Stimulated activated CD4-positive, alpha-beta T cell treated with anti-CD3 and anti-CD28 coated beads, Interleukin-12 subunit alpha, Interleukin-12 subunit beta, amount 100 ng/mL, for 24 hours (primary cell): ENCODE results near the gene ADRA2C.

ENCODE experiments used
- DNase-seq, 2 experiments: peaks; one replicate each; pipeline ENCODE4 v3.0.0-alpha.2; 2020; ENCODE audit warnings: low read depth in 2 of 2

ADRA2C gene

GRCh38 chr4:3776166-3777032 is 10.2 kb downstream of the ADRA2C start:
- no peak for DNase-seq

DNA sequence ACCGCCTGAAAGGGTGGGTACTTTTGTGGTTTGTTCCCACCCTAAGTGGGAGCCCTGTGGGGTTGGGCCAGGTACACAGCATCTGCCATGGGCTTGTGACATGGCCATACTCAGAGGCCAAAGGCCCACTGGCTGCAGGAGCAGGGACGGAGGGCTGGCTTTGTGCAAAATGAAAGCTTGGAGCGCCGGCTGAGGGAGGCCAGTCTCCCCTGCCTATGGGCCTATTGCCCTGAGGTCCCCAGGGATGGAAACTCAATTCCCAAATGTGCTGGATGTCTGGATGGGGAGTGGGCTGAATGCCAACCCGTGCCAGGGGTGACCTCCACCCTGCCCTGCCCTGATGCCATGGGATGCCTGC is 10.8 kb downstream of the ADRA2C start:
- DNase-seq, result no peak

GRCh38 chr4:3777669-3778068 is 11.5 kb downstream of the ADRA2C start:
- DNase-seq, result no peak

- no peak for DNase-seq
These were observed 13.3 kb downstream of the ADRA2C start for GRCh38 chr4:3779509-3779908.

DNA sequence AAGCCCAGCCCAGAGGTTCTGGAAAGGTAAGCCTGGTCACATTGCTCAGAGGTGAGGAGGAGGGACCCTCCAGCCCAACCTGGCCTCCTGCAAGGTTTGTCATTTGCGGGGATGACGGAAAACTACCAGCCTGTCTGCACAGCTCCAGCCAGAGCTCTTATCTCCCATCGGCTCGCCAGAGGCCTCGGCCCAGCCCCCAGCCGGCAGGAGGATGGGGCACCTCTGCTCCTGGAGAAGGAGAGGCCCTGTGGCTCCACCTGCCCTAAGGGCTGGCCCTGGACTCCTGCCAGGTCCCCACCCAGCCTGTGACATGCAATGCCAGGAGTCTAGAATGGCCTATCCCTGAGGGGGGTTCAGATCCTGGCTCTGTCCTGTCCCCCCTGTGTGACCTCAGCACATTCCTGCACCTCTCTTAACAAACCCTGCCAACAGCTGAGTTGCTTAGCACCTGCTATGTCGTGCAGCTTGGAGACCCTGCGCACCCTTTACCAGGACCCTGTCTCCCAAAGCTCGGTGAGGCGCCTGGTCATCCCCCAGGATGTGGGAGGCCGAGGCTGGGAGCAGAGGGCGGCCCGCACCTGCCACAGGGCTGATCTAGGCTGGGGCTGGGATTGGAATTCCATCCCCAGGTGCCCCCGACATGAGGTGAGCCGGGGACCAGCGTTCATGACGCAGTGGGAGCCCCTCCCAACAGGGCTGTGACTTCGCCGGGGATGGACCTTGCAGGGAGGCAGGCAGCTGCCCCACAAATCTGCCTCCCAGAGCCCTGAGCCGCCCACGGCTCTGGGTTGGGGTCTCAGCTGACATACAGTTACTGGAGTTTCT is 14.4 kb downstream of the ADRA2C start:
- DNase-seq, result no peak

- DNase-seq, result no peak
These were observed 15.2 kb downstream of the ADRA2C start for GRCh38 chr4:3781193-3781886.

DNA sequence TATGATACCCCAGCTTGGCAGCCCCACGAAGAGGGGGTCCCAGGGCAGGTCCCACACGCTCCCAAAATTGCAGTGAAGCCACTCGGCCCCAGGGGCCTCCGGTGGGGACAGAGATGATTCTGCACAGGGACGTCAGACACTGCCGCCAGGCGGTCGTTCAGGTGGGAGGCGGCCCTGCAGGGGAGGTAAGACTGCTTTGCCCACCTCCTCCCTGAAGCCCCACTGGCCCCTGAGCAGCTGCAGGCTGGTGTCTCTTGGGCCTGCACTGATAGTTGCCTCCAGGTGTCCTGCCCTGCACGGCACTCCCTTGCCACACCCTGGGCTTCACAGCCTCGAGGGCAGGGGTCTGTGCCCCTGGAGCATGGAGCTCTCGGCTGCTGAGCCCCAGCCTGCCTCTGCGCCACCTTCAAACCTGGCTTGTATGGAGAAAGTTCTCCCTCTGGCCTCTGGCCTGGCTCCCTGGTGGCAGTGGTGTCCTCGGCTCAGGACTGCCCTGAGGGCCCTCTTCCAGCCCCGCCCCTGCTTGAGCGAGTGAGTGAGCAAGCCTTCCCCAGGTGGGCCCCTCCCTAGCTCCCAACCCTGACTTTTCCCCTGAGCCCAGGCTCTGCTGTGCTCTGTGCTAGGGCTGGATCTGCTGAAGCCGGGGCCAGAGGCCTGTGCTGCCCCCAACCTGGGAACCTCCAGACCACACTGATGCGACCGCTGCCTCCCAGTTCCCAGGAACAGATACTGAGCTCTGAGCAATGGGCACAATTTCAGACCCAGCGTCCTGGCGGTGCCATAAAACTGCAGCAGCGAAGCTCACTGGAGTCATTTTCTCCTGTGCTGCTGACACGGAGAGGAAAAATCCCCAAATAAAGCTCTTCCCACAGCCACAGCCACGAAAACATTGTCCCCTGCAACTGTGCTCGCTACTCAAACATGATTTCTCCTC is 16.1 kb downstream of the ADRA2C start:
- DNase-seq, result no peak

GRCh38 chr4:3783693-3784306 is 17.6 kb downstream of the ADRA2C start:
- DNase-seq, result no peak

DNA sequence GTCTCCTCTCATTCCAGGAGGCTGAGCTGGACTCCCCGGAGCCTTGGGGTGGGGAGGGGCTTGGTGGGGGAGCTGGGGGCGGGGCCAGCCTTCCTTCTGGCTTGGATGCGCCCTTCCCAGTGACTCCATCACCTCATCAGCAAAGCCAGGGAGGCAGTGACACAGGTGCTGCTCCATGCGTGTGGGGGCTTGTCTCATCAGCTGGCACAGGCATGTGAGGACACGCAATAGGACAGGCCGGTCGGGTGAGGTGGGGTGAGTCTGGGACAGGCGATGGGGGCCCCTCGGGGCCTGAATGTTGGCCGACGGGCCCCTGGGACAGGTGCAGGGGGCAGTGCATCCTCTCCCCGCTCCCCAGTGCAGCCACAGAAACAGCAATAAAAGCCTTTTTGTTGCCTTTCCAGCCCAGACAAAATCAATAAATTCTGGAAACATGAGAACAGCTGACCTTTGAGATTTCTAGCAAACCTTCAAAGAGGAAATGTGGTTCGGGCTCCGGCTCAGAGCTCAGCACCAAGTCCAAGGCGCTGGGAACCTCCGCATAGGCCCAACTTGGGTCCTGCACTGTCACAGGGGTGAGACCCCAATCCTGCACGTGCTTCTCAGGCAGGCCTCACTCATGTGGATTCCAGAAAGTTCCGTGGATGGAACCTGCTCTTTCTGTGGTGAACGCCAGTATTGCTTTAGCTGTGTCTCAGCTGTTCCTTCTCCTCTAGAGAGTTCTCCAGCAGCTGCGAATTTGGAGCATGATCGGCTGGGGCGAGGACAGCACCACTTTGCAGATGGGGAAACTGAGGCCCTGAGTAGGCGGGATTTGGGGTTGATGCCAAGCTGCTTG is 18.5 kb downstream of the ADRA2C start:
- DNase-seq, result no peak

GRCh38 chr4:3785292-3785565 is 19.0 kb downstream of the ADRA2C start:
- no peak for DNase-seq

GRCh38 chr4:3786196-3786869 is 20.1 kb downstream of the ADRA2C start:
- no peak for DNase-seq

DNA sequence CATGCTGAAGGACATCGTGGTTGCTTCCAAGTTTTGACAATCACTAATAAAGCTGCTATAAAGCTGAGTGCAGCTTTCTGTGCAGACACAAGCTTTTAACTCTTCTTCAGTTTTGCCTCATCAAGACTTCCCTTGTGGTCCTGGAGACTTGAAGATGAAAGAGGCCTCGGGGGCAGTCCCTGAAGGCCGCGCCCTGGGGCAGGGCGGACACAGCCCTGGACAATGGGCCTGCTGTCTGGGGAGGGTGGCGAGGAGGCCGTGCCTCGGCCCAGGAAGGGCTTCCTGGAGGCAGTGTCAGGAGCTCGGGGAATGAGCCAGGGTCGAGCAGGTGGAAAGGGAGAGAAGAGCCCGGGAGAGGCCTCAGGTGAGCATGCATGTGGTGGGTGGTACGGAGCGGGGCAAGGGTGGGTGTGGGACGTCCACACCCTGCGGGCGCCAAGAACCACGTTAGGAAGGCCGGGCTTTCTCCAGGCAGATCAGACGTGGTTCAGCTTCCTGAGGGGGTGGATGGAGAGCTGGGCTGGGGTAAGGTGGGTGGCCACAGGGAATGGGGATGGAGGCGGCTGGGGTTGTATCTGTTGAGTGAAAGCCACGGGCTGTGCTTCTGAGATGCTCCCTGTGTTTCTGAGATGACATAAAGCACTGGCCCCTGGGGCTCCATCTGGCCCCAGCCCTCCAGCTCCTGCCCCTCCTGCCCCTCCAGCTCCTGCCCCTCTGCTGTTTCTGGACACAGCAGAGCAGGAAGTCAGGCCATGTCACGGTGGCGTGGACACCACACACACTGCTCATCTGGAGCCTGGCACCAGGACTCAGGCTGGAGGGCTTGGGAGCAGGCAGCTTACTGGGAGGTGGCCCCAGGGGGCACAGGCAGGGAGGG is 21.5 kb downstream of the ADRA2C start:
- no peak for DNase-seq

DNA sequence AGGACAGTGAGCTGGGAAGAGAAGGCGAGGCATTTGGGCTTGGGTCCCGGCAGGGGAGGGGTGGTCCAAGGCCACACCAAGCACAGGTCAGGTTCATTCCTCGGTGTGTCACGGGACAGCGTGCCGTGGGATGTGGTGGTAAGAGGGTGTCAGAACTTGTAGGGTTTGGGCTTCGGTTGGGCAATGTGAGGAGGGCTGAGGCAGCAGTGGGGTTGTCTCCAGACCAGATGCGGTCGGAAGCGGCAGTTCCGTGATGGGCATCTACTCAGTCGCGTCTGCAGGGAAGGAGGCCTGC is 22.1 kb downstream of the ADRA2C start:
- no peak for DNase-seq

DNA sequence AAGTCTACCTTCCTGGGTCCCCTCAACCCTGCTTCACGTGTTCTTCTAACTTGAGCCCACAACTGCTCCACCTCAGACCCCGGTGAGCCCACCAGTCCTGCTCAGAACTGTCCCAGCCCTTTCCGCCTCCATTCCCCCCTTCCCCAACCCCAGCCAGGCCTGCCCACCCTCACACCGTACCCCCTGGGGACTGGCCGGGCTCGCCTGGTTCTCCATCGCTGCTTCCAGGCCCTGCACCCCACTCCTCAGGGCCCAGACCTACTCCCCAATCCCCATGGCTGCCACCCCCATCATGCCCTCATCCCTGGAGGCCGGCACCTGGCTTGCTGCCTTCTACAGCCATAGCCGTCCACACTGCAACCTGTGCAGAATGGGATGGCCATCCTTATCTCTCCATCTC is 23.4 kb downstream of the ADRA2C start:
- no peak for DNase-seq

GRCh38 chr4:3790006-3790561 is 23.9 kb downstream of the ADRA2C start:
- no peak for DNase-seq

DNA sequence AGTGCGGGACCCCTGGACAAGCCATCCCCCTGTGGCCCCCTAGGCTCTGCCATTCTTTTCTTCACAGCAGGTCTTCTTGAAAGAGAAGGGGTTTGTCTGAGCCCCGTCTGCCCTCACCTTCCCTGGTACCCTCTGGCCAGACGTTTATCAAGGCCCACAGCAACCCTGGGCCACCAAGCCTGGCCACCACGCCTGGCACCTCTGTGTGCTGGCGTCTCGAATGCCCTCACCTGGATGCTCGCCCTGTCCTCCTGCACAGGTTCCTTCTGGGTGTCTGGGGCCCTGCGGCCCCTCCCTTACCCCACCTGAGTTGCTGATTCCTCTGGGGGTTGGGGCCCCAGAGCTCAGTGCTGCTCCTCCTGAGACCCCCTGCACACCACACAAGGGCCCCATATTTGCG is 25.1 kb downstream of the ADRA2C start:
- DNase-seq, result no peak

DNA sequence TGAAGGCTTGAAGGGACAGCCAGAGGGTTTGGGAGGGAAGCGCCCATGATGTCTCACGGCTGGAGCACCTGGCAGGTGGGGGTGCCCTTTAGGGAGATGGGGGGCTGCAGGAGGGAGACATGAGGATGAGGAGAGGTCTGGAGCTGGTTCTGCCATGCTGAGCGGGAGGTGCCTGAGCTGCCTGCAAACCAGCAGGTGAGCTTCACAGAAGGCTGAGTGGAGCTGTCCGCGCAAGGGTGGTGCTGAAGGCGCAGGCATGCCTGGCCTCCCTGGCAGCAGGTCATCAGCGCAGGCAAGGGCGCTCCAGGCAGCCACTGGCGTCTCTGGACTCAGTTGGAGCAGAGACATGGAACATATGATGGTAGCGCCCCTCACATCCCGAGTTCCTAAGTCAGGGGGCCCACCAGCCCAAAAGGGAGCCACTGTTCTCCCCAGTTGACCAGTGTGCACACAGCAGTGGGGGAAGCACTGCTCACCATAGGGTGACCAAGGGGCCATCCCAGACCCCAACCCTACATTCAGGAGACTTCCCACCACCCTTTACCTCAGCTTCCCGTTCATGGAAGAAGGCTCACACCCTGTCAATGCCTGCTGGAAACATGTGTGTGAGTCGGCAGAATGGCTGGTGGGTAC is 25.8 kb downstream of the ADRA2C start:
- no peak for DNase-seq

GRCh38 chr4:3792813-3793212 is 26.6 kb downstream of the ADRA2C start:
- DNase-seq, result no peak
